Activated CD4-positive, alpha-beta T cell treated with anti-CD3 and anti-CD28 coated beads, Interleukin-2, amount 10 ng/mL, durations not matched to agents 7 days and 5 days (primary cell): ENCODE measurements around the gene TMPRSS13. TPM values are rescaled to one million over a fixed set of nuclear protein-coding genes. Genes with fewer than 3 reads are reported as not detected.

Experiments
- CTCF ChIA-PET: fragments of 350-600 bp; sonication (Branson Sonifier 250); formaldehyde crosslinking; loops from one replicate; lab custom pipeline; 2021; ENCODE audit warnings: antibody characterized with exemption; lab: Charles Lee
- POLR2A ChIA-PET: fragments of 350-600 bp; sonication (Branson Sonifier 250); formaldehyde crosslinking; loops from one replicate; lab custom pipeline; 2021; ENCODE audit warnings: antibody characterized with exemption; lab: Charles Lee
- DNase-seq: peaks from one replicate; pipeline ENCODE4 v3.0.0-alpha.2; 2020
- H3K27ac Mint-ChIP-seq: one replicate; pipeline ENCODE4 v1.8.0; 2021; ENCODE audit warnings: mild to moderate bottlenecking, moderate library complexity, mixed read lengths
- H3K27me3 Mint-ChIP-seq: one replicate; pipeline ENCODE4 v1.8.0; 2021; ENCODE audit warnings: mixed read lengths
- H3K36me3 Mint-ChIP-seq: one replicate; pipeline ENCODE4 v1.8.0; 2021; ENCODE audit warnings: low read depth, mixed read lengths
- H3K4me1 Mint-ChIP-seq: one replicate; pipeline ENCODE4 v1.8.0; 2021; ENCODE audit warnings: mixed read lengths
- H3K4me3 Mint-ChIP-seq: one replicate; pipeline ENCODE4 v1.8.0; 2021; ENCODE audit warnings: mild to moderate bottlenecking, moderate library complexity, mixed read lengths
- H3K9me3 Mint-ChIP-seq: one replicate; pipeline ENCODE4 v1.8.0; 2021; ENCODE audit warnings: mixed read lengths
- total RNA-seq, 2 experiments: library from RNA; stranded (reverse); gene quantifications; one replicate each; pipeline ENCODE4 v1.2.3, GENCODE V29; 2021

Gene TMPRSS13
- total RNA-seq, 2 experiments from 2014 or later = 1.4 to 1.5 TPM

- Mint-ChIP-seq H3K27me3 (peaks cover 25% of the 10 kb centered on the region), H3K36me3 (no peaks in the 10 kb centered on the region), H3K4me1 (no peaks in the 10 kb centered on the region), H3K9me3 (no peaks in the 10 kb centered on the region), H3K27ac (no peak overlapping the region), H3K4me3 (no peak overlapping the region)
- DNase-seq = no peak
- ChIA-PET CTCF (no interaction called here), POLR2A (no interaction called here)
These were observed 37.8 kb downstream of the TMPRSS13 start for GRCh38 chr11:117891362-117891761.

- POLR2A ChIA-PET = no interaction called here
- H3K36me3 Mint-ChIP-seq = no peaks in the 10 kb centered on the region
- no peaks in the 10 kb centered on the region for H3K9me3 Mint-ChIP-seq
- CTCF ChIA-PET = no interaction called here
- H3K27me3 Mint-ChIP-seq = peaks cover 16% of the 10 kb centered on the region
- no peak overlapping the region for H3K4me3 Mint-ChIP-seq
- no peaks in the 10 kb centered on the region for H3K4me1 Mint-ChIP-seq
- DNase-seq = no peak
- H3K27ac Mint-ChIP-seq = no peak overlapping the region
These were observed 41.0 kb downstream of the TMPRSS13 start for GRCh38 chr11:117888139-117888566.

GRCh38 chr11:117887431-117888138 is 41.6 kb downstream of the TMPRSS13 start:
- no peak overlapping the region for H3K27ac Mint-ChIP-seq
- ChIA-PET CTCF (no interaction called here), POLR2A (no interaction called here)
- H3K9me3 Mint-ChIP-seq = no peaks in the 10 kb centered on the region
- no peaks in the 10 kb centered on the region for H3K4me1 Mint-ChIP-seq
- peaks cover 14% of the 10 kb centered on the region for H3K27me3 Mint-ChIP-seq
- no peak overlapping the region for H3K4me3 Mint-ChIP-seq
- H3K36me3 Mint-ChIP-seq = no peaks in the 10 kb centered on the region
- no peak for DNase-seq

GRCh38 chr11:117885777-117886176 is 43.4 kb downstream of the TMPRSS13 start:
- Mint-ChIP-seq H3K36me3 (no peaks in the 10 kb centered on the region), H3K4me1 (no peaks in the 10 kb centered on the region), H3K4me3 (no peak overlapping the region), H3K27ac (no peak overlapping the region), H3K27me3 (peaks cover 24% of the 10 kb centered on the region), H3K9me3 (no peaks in the 10 kb centered on the region)
- no peak for DNase-seq
- POLR2A ChIA-PET = no interaction called here
- CTCF ChIA-PET = interaction anchor here (1.2 to 2.2 kb wide), 2 partner anchors 18 to 62 kb away, joined by 3 to 8 read pairs; no protein-coding TSS in a partner anchor

- CTCF ChIA-PET = interaction anchor here (0.7 to 2.2 kb wide), 7 partner anchors 9 to 163 kb away, joined by 3 to 8 read pairs (median 3); no protein-coding TSS in a partner anchor
- H3K27ac Mint-ChIP-seq = no peak overlapping the region
These were observed 44.2 kb downstream of the TMPRSS13 start for GRCh38 chr11:117884994-117885393.

GRCh38 chr11:117883063-117883462 is 46.1 kb downstream of the TMPRSS13 start:
- Mint-ChIP-seq H3K4me3 (no peak overlapping the region), H3K4me1 (no peaks in the 10 kb centered on the region), H3K36me3 (no peaks in the 10 kb centered on the region), H3K27me3 (peaks cover 38% of the 10 kb centered on the region), H3K9me3 (no peaks in the 10 kb centered on the region), H3K27ac (no peak overlapping the region)
- DNase-seq = no peak
- ChIA-PET POLR2A (no interaction called here), CTCF (no interaction called here)

More at GRCh38 chr11:117884994-117885393, 44.2 kb downstream of the TMPRSS13 start:
- peaks cover 30% of the 10 kb centered on the region for H3K27me3 Mint-ChIP-seq
- POLR2A ChIA-PET = no interaction called here
- no peak overlapping the region for H3K4me3 Mint-ChIP-seq
- no peaks in the 10 kb centered on the region for H3K36me3 Mint-ChIP-seq
- no peaks in the 10 kb centered on the region for H3K4me1 Mint-ChIP-seq
- DNase-seq = no peak
- no peaks in the 10 kb centered on the region for H3K9me3 Mint-ChIP-seq

GRCh38 chr11:117882311-117882905 is 46.8 kb downstream of the TMPRSS13 start:
- no peak overlapping the region for H3K4me3 Mint-ChIP-seq
- ChIA-PET CTCF (interaction anchor here (0.8 to 1.1 kb wide), 2 partner anchors 64 to 289 kb away, joined by 3 to 4 read pairs; no protein-coding TSS in a partner anchor), POLR2A (no interaction called here)
- no peak overlapping the region for H3K27ac Mint-ChIP-seq
- no peak for DNase-seq
- H3K36me3 Mint-ChIP-seq = no peaks in the 10 kb centered on the region
- no peaks in the 10 kb centered on the region for H3K4me1 Mint-ChIP-seq
- peaks cover 44% of the 10 kb centered on the region for H3K27me3 Mint-ChIP-seq
- H3K9me3 Mint-ChIP-seq = no peaks in the 10 kb centered on the region

- POLR2A ChIA-PET = no interaction called here
- Mint-ChIP-seq H3K27ac (no peak overlapping the region), H3K36me3 (no peaks in the 10 kb centered on the region), H3K4me1 (peaks cover 5% of the 10 kb centered on the region), H3K4me3 (no peak overlapping the region), H3K27me3 (peaks cover 53% of the 10 kb centered on the region), H3K9me3 (no peaks in the 10 kb centered on the region)
- no peak for DNase-seq
- CTCF ChIA-PET = interaction anchor here (1.1 kb wide), 1 partner anchor 66 kb away, joined by 4 read pairs; no protein-coding TSS in a partner anchor
These were observed 48.0 kb downstream of the TMPRSS13 start for GRCh38 chr11:117881217-117881616.

GRCh38 chr11:117879516-117880480 is 49.4 kb downstream of the TMPRSS13 start:
- H3K4me3 Mint-ChIP-seq = no peak overlapping the region
- no peaks in the 10 kb centered on the region for H3K36me3 Mint-ChIP-seq
- no peak for DNase-seq
- no peaks in the 10 kb centered on the region for H3K9me3 Mint-ChIP-seq
- ChIA-PET POLR2A (no interaction called here), CTCF (interaction anchor here (0.8 to 1.8 kb wide), 3 partner anchors 13 to 52 kb away, joined by 3 to 4 read pairs (median 4); no protein-coding TSS in a partner anchor)
- peaks cover 18% of the 10 kb centered on the region for H3K4me1 Mint-ChIP-seq
- no peak overlapping the region for H3K27ac Mint-ChIP-seq
- H3K27me3 Mint-ChIP-seq = peaks cover 67% of the 10 kb centered on the region

GRCh38 chr11:117878939-117879475 is 50.2 kb downstream of the TMPRSS13 start:
- no peak for DNase-seq
- ChIA-PET POLR2A (no interaction called here), CTCF (interaction anchor here (0.8 to 1.8 kb wide), 3 partner anchors 14 to 53 kb away, joined by 3 to 4 read pairs (median 4); no protein-coding TSS in a partner anchor)
- Mint-ChIP-seq H3K4me1 (peaks cover 23% of the 10 kb centered on the region), H3K4me3 (no peak overlapping the region), H3K9me3 (no peaks in the 10 kb centered on the region), H3K27me3 (peaks cover 69% of the 10 kb centered on the region), H3K36me3 (no peaks in the 10 kb centered on the region), H3K27ac (no peak overlapping the region)

GRCh38 chr11:117878314-117878938 is 50.8 kb downstream of the TMPRSS13 start:
- ChIA-PET CTCF (interaction anchor here (1.8 kb wide), 1 partner anchor 54 kb away, joined by 4 read pairs; no protein-coding TSS in a partner anchor), POLR2A (no interaction called here)
- Mint-ChIP-seq H3K4me1 (peaks cover 28% of the 10 kb centered on the region), H3K27ac (no peak overlapping the region), H3K4me3 (no peak overlapping the region), H3K9me3 (no peaks in the 10 kb centered on the region), H3K27me3 (peaks cover 71% of the 10 kb centered on the region), H3K36me3 (no peaks in the 10 kb centered on the region)
- DNase-seq = no peak
